D721Med (cell line): ENCODE data around the gene XBP1.
"Not testable (repeated sequence)": the region's sequence is repeated elsewhere in the genome, so short reads cannot be mapped to it uniquely, and the experiment has no call there.

Source experiments
- DNase-seq: peaks from one replicate; pipeline ENCODE4 v3.0.0; 2011; ENCODE audit warnings: low spot score; ENCODE audit not compliant: insufficient read length
- FAIRE-seq: peaks from 2 replicates; lab custom pipeline; 2011; peaks lifted over from hg19 to GRCh38; lab: Jason Lieb, UNC
- TF ChIP-seq, protein P1 (sequence below): IDR thresholded peaks from 2 replicates; pipeline ENCODE4 v1.5.1; 2012; ENCODE audit warnings: mild to moderate bottlenecking, control low read depth; ENCODE audit not compliant: insufficient read depth; ENCODE audit errors: missing control alignments

The XBP1 gene

DNA sequence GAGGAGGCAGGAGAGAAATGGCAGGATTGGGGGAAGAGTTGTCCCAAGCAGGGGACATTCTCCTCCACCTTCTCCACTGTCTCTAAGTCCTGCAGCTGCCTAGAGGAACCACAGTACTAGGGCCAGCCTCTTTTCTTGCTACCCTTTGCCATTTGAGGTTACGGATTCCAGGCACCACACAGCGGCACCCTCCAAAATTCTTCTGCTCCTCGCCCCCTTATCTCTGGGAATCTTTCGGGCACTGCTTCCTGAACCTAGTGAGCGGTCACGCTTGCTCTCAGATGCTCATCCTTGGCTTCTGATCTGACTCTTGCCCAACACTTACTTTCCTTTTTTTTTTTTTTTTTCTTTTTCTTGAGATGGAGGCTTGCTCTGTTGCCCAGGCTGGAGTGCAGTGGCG, 26.6 kb upstream of the XBP1 start:
- FAIRE-seq (no peak), DNase-seq (no peak)
- TF ChIP-seq, protein P1, sequence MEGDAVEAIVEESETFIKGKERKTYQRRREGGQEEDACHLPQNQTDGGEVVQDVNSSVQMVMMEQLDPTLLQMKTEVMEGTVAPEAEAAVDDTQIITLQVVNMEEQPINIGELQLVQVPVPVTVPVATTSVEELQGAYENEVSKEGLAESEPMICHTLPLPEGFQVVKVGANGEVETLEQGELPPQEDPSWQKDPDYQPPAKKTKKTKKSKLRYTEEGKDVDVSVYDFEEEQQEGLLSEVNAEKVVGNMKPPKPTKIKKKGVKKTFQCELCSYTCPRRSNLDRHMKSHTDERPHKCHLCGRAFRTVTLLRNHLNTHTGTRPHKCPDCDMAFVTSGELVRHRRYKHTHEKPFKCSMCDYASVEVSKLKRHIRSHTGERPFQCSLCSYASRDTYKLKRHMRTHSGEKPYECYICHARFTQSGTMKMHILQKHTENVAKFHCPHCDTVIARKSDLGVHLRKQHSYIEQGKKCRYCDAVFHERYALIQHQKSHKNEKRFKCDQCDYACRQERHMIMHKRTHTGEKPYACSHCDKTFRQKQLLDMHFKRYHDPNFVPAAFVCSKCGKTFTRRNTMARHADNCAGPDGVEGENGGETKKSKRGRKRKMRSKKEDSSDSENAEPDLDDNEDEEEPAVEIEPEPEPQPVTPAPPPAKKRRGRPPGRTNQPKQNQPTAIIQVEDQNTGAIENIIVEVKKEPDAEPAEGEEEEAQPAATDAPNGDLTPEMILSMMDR = no peak

DNA sequence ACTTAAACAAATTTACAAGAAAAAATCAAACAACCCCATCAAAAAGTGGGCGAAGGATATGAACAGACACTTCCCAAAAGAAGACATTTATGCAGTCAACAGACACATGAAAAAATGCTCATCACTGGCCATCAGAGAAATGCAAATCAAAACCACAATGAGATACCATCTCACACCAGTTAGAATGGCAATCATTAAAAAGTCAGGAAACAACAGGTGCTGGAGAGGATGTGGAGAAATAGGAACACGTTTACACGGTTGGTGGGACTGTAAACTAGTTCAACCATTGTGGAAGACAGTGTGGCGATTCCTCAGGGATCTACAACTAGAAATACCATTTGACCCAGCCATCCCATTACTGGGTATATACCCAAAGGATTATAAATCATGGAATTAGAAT, 26.1 kb upstream of the XBP1 start:
- not testable (repeated sequence) for DNase-seq, FAIRE-seq

DNA sequence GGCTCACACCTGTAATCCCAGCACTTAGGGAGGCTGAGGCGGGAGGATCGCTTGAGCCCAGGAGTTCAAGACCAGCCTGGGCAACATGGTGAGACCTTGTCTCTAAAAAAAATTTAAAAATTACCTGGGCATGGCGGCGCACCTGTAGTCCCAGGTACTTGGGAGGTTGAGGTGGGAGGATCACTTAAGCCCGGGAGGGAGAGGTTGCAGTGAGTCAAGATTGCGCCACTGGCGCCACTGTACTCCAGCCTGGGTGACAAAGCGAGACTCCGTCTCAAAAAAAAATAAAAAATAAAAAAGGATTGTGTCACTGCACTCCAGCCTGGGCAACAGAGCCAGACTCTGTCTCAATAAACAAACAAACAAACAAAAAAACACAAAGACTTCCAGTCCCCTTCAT, 24.1 kb upstream of the XBP1 start:
- not testable (repeated sequence) for DNase-seq, FAIRE-seq

DNA sequence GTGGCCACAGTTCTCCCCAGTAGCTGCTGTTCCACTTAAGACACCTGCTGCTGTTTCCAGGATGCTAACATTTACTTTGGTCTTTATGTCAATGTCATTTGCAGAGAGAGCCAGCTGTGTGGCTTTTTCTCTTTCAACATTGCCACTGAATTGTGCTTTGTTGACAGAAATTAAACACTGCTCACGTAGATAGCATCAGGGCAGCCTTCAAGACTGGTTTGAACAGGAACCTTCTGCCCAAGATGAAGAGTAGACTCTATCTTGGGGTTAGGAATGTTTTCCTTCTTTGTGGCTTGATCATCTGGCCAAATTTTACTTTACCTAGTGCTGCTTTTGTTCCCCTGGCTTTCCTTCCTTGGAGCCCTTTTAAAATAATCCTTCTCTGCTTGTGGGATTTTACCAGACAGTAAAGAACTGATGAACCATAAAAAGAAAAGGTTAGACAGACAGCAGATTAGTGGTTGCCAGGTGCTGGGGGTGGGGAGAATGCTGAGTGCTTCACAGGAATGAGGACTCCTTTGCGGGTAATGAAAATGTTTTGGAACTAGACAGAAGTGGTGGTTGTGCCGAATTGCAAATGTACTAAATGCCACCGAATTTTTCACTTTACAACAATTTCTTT, 22.7 kb upstream of the XBP1 start:
- no peak for FAIRE-seq
- DNase-seq = no peak
- TF ChIP-seq, protein P1 = no peak

DNA sequence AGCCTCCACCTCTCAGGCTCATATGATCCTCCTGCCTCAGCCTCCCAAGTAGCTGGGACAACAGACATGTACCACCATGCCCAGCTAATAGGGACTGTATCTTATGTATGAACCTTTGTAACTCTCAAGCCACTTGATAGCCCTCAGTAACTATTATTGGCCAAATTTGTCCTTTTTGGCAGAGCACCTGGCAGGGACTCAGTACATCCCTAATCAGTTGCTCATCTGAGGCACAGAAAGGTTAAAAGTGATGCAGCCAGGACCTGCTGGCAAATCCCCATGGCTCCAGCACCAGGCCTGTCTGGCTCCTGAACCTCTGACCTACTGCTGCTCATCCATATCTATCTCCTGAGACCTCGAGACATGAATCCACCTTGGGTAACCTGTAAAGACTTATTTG, 21.1 kb upstream of the XBP1 start:
- FAIRE-seq (no peak), DNase-seq (no peak)
- TF ChIP-seq, protein P1 = no peak

DNA sequence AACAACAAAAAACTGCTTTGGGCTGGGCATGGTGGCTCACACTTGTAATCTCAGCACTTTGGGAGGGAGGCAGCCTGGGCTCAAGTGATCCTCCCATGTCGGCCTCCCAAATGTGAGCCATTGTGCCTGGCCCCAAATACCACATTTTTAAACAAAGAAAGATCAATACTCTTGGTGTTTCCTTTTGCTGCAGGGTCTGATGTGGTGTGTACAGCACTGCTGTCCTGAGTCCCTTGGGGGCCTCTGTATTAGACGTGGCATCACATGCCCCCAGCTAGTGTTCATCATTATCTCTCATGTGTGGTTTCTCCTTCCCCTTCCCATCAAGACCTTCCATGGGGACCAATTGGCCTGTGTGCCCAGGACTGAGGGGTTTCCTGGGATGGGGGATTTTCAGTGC, 20.5 kb upstream of the XBP1 start:
- no peak for FAIRE-seq
- DNase-seq = no peak
- TF ChIP-seq, protein P1 = no peak

DNA sequence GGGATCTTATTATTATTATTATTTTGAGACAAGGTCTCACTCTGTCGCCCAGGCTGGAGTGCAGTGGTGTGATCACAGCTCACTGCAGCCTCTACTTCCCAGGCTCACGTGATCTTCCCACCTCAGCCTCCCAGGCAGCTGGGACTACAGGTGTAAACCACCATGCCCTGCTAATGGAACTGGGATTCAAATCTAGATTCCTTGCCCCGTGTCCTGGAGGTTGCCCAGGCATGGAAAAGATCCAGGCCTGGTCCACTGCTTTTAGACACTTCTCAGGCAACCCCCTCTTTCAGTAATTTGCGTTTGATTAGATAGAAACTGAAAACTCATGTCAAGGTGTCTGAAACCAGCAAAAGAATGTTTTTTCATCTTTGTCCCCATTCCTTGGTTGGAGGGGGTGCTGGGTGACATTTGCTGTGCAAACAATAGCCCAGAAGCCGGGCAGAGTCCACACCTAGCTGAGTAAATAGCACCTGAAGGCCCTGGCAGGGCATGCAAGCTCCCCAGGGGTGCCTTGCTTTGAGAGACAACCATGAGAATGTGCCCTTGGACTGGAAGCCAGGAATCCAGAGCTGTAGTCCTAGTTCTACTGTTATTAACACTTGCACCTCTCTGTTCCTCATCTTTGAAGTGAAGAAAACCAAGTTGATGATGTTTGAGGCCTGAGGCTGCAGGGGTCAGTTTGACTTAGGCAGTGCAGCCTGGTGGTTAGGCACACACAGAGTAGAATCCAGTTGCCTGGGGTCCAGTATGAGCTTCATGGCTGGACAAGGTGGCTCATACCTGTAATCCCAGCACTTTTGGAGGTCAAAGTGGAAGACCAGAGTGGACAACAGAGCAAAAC, 19.1 kb upstream of the XBP1 start:
- TF ChIP-seq, protein P1 = no peak
- FAIRE-seq = no peak
- DNase-seq = no peak

DNA sequence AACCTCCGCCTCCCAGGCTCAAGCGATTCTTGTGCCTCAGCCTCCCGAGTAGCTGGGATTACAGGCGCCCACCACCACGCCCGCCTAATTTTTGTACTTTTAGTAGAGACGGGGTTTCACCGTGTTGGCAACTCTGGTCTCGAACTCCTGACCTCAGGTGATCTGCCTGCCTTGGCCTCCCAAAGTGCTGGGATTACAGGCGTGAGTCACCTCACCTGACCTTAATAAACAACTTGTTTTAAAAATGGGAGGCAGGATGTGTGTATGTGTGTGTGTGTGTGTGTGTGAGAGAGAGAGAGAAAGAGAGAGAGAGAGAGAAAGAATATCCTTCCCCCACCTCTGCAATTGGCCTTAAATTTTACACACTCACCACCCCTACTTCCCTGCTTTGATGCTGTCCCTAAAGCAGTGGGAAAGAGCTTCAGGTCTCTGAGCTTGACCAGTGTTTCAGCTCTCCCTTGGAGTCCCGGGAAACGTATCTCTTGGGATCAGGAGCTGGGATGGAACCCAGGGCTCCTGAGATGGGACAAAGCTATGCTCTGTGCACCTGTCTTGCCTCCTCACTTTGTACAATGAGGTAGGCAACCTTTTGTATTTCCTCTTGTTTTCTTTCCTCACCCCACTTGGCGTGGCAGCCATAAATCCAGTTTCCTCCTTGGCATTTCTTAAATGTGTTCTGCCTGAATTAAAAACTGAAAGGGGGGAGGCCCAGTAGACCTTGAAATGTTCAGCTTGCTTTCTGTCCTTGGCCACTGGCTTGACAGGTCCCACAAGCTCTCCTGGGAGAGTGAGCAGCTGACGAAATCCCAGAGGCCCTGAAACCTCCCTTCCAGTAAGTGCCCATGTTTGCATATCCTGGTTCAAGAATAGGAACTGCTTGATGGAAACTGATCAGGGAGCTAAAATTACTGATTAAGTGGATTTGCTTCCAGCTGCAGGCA, 17.8 kb upstream of the XBP1 start:
- DNase-seq (no peak), FAIRE-seq (no peak)
- TF ChIP-seq, protein P1 = no peak
